Measurements from ENCODE around the gene TRMO.
"Not testable (repeated sequence)": the region's sequence is repeated elsewhere in the genome, so short reads cannot be mapped to it uniquely, and the experiment has no call there.

TRMO gene, protein sequence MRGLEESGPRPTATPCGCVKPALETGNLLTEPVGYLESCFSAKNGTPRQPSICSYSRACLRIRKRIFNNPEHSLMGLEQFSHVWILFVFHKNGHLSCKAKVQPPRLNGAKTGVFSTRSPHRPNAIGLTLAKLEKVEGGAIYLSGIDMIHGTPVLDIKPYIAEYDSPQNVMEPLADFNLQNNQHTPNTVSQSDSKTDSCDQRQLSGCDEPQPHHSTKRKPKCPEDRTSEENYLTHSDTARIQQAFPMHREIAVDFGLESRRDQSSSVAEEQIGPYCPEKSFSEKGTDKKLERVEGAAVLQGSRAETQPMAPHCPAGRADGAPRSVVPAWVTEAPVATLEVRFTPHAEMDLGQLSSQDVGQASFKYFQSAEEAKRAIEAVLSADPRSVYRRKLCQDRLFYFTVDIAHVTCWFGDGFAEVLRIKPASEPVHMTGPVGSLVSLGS

DNA sequence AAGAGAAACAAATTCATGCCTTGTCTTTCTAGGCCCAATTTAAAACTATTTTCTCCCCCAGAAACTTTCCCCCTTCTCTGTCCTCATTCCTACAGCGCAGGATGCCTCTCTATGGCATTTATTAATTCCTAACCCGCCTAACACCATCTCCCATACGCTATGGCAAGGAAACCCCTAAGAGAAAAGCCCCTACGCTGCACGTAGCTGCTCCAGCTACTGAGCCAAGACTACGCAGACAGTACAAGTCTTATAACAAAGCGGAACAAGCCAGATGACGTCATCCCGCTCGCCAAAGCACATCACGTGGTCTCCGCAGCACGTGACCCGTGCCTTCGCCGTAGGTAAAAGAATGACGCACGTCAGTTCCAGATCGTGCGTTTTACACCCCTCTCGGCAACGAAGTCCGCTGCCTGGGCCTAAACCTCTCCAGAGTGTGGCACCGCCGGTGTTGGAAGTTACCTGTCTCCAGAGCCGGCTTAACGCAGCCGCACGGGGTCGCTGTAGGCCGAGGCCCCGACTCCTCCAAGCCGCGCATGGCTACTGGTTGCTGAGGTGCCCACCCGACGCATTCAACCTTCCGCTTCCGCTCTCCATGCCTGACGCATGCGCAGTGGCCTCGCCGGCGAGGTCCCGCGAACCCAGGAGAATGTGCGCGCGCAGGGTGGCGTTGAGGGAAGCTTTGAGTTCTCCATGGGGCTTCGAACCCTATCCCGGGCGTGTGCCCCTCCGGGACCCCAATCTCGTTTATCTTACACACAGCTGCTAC is at the start of gene TRMO:
TRMO (minus strand) TSS at position 542 of the 766 bp plus-strand sequence; CDS start at position 535, 7 bp downstream.
- DNase-seq = peak; percentile 36

DNA sequence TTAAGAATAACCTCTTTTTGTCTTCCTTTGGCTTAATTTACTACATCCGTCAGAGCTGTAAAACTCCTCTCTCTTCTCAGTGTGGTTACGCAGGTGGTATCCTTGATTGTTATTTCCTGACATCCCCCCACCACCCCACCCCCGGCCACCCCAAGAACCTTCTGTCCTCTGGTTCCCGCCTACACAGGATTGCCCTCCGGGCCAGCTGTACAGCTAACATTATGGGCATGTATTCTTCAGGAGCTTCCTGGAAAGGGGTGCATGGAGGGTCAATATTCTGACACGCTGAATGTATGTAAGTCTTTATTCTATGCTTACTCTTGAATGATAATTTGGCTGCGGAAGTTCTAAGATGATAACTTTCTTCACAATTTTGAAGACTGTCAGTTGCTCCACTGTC is 47.9 kb upstream of the TRMO start:
- no peak for DNase-seq

DNA sequence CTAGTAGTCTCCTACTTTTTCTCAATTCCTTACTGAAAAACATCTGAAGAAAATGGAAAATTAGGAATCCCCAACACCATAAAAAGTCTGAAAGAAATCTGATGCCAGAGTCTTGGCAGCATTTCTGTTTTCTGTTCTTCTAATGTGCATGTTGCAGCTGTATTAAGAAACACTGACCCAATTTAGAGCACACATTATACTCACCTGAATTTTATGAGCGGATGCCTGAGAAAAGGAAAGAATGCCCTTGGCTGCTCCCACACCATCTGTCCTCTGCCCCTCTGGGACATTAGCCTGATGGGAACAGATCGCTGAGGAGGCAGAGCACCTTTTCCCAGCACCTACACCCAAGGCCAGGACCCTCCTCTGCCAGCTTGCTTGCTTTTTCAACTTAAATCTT is 46.7 kb upstream of the TRMO start:
- no peak for DNase-seq

DNA sequence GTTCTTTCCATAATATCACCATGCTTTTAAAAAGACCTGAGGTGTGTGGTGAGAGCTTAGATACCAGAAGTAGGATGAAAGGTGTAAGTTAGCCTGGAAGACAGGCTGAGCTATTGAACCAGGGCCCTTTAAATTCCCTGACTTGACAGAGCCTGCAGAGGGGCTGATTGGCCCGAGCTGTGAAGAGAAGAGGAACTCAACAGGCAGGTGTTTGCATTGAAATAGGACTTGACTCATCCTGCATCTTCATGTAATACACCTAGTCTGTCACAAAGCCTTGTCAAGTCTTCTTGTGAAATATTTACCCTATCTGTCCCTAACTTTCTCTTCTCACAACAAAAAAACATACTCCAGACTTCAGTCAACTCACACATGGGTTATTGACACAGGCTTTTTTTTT is 44.2 kb upstream of the TRMO start:
- no peak for DNase-seq

DNA sequence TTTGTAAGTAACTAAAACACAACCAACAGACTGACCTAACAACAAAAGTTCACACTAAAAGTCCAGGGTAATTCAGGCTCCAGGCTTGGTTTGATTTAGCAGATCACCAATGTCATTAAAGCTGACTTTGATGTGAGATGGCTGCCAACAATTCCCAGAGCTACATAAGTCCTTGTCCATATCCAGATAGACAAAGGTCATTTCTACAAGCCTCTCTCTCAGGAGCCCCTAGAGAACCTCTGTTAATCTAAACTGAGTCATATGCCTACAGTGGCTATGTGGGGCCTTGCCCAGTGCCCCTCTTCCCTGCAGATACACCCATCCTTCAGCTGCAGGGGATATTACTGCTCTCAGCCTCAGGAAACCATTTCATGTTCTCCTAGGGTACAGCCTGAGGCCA is 42.6 kb upstream of the TRMO start:
- DNase-seq = no peak

DNA sequence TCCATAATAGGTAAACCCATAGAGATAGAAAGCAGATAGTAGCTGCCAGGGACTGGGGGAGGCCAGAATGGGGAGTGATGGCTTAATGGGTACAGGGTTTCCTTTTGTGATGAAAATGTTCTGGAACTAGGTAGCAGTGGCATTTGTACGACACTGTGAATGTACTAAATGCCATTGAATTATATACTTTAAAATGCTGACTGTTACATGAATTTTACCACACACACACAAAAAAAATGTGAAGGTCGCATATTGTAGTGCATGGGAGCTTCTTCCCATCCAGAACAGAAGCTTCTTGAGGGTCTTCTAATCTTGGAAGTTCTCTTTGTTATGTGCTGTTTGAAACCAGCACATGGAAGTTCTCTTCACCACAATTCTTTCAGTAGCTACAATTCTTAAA is 40.9 kb upstream of the TRMO start:
- no peak for DNase-seq

DNA sequence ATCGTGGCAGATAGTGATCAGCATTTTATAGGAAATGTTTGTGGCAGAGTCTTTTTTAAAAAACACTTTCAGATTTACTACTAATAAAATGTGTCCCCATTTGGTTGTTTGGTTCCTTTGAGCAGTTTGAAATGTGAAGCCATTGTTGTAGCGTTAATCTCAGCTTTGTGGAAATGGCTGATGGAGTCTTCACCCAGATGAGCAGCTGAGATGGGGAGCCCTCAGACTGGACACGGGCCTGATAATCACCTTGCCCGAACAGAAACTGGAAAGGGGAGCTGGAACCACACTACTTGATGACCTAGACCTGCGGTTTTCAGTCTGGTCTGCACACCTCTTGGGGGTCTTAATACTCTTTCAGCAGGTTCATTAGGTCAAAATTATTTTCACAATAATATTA is 40.3 kb upstream of the TRMO start:
- no peak for DNase-seq

DNA sequence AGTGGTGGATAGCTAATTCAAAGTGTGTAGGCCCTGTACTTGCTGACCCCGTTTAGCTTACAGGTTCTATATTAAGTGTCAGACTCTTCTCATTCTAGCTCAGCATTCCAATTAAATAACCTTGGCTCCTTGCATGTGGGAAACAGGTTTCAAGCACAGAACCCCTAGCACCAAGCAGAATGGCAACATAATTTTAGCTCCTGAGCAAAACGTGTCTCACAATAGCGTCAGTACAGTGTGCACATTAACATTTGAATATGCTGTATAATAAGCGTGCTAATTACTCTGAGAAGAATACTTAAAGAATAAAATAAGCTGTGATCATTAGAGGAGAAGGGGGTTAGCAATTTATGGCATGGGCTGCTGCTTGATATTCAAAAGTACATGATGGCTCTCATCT is 39.8 kb upstream of the TRMO start:
- DNase-seq = no peak

DNA sequence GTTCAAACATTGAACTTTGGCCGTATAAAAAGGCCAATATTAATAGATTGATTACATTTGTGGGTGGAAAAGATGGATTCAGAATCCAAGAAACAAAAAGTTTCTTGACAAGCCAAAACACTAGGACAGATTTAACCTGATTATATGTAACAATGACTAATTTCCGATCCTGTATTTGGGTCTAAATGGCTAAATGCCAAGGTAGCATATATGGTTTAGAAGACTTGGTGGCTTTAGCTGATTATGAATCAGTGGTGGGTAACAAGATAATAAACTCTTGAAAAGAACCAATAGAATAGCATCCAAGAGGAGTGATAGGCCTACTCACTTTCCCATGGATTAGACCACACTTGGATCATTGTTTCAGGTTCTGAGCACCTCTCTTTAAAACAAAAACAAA is 39.1 kb upstream of the TRMO start:
- DNase-seq = no peak

DNA sequence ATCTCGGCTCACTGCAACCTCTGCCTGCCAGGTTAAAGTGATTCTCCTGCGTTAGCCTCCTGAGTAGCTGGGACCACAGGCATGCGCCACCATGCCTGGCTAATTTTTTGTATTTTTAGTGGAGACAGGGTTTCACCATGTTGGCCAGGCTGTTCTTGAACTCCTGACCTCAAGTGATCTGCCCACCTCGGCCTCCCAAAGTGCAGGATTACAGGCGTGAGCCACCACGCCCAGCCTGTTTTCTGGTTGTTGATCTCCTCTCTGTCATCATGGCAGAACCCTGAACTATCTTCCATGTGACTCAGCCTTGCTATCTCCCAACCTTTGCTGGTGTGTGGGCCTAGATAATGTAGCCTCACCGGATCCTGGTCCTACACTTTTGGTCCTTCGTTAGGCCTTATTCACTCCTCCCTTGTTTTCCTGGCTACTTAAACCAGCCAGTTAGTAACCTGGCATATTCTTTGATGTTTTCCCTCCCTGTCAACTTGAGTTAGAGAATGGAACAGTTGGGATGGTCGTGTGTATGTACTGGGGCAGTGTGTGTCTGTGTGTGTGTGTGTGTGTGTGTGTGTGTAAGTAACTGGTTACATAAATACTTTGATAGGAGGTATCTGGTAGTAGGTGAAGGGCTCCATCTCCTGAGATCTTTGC is 38.5 kb upstream of the TRMO start:
- DNase-seq = not testable (repeated sequence)

DNA sequence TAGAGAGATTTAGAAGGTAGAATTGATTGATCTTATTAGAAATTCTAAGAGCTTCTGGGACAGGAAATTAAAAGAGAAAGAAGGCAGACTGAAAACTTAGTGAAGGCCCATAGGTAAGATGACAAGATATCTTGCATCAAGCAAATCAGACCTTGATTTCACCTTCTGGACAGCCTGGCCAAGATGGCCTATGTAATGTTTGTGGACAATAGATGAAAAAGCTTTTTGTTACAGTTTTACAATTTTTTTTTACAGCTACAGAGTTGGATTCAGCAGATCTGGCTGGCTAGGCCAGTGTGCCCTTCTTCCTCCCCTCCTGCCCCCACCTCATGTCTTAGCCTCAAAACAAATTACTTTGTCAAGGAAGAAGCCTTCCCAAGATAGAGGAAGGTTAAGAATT is 37.3 kb upstream of the TRMO start:
- no peak for DNase-seq

DNA sequence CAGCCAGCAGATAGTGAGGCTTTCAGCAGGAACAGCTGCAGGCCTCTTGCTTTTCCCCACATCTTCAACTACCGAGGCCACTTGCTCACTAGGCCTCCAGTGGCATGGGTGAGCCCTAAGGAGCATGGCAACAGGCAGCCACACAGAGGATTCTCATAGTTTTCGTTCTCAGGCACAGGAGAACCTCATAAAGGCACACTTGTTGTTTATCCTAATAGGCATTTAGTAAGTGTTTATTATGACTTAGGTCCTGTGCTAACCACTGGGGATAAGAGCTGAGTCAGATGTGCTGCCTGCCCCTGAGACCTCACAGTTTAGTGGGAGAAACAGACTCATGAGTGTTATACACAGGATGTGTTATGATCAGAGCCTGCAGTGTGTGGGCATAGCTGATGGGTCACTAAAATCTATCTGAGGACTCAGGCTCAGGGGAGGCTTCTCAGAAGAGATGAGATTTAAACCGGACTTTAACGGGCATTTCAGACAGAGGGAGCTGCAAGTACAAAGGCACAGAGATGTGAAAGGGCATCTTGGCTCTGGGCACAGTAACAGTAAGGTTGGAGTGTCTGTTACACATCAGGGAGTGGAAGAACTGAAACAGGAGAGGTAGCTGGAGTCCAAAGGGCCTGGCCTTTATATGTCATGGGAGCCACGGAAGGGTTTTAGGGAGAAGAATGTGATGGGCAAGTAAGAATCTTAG is 36.7 kb upstream of the TRMO start:
- no peak for DNase-seq

DNA sequence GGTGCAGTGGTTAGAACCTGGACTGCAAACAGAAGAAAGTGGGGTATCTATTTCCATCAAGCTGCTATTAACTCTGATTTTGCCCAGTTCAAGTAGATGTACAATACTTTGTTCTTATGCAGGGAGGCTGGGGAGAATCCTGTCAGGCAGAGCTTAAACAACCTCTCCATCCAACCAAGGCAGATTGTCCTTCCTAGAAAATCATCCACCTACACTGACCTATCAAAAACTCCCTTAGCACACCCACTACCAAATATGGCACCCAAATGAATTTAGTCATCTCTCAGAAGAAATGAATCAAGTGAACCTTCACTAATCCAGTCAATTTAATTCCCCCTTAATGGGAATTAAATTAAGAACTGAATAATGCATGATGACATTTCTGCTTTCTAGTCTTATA is 34.0 kb upstream of the TRMO start:
- DNase-seq = no peak

DNA sequence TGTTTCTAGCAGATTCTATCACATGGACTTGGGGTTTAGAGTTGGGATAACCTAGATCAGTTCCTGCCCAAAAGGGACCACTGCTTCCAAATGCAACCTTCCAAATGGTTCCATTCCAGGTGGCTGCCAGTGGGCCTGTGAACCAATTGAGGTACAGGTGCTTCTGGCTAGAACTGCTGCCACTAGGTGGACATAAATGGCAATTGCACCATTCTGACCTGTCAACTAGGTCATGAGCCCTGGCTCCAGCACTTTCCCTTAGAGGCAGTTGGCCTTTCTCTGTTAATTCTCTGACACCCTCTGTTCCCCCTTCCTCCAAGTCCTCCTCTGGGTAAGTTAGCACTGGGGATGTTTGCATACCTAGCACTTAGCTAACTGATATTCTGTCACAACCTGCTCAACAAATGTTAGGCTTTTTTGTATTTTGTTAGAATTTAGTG is 32.3 kb upstream of the TRMO start:
- no peak for DNase-seq

DNA sequence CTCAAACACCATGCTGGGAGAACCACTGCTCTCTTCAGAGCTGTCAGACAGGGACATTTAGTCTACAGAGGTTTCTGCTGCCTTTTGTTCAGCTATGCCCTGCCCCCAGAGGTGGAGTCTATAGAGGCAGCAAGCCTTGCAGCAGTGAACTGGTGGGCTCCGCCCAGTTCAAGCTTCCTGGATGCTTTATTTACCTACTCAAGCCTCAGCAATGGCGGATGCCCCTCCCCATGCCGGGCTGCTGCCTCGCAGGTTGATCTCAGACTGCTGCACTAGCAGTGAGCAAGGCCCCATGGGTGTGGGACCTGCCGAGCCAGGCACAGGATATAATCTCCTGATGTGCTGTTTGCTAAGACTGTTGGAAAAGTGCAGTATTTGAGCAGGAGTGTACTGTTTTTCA is 28.6 kb upstream of the TRMO start:
- not testable (repeated sequence) for DNase-seq

DNA sequence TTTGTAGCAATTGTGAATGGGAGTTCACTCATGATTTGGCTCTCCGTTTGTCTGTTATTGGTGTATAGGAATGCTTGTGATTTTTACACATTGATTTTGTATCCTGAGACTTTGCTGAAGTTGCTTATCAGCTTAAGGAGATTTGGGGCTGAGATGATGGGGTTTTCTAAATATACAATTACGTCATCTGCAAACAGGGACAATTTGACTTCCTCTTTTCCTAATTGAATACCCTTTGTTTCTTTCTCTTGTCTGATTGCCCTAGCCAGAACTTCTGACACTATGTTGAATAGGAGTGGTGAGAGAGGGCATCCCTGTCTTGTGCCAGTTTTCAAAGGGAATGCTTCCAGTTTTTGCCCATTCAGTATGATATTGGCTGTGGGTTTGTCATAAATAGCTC is 24.8 kb upstream of the TRMO start:
- not testable (repeated sequence) for DNase-seq

DNA sequence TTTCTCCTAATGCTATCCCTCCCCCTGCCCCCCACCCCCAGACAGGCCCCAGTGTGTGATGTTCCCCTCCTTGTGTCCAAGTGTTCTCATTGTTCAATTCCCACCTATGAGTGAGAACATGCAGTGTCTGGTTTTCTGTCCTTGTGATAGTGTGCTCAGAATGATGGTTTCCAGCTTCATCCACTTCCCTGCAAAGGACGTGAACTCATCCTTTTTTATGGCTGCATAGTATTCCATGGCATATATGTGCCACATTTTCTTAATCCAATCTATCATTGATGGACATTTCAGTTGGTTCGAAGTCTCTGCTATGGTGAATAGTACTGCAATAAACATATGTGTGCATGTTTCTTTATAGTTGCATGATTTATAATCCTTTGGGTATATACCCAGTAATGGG is 23.2 kb upstream of the TRMO start:
- DNase-seq = not testable (repeated sequence)

DNA sequence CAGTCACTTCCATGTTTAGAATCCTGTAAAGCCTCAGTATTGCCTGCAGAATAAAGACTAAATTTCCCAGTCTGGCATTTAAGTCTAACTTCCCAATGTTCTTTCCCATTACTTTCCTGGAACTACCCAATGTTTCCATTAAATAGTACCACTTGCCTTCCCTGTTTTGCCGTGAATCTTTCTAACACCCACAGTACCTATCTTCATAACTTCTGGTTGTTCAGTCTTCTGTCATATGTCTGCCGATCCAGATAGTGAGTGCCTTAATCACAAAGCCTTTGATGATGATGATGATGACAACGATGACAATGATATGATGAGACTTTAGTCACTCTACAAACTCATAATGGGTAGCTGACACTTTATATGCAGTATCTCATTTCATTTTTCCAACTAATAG is 22.3 kb upstream of the TRMO start:
- no peak for DNase-seq

DNA sequence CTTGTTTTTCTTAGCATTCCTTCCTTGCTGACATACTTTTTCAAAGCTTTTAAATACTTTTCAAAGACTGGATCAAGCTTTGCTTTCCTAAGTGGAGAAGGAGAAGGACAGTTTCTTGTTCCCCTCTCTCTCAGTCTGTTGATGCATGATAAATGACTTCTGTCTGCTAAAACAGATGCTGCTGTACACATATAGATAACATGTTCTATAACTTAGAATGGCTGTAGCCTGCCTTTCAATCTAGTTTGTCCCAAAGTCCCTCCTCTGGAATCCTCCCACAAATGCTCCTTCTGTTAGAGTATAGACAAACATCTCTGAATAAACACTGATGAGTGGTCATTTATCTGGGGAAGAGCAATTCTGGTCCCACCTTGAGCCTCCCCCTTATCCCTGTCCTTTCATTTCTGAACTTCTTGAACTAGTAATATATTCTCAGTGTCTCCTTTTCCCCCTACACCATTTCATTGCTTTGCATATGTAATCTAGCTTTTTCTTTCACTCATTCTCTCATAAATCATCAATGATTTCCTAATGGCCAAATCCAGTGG is 21.1 kb upstream of the TRMO start:
- DNase-seq = no peak

DNA sequence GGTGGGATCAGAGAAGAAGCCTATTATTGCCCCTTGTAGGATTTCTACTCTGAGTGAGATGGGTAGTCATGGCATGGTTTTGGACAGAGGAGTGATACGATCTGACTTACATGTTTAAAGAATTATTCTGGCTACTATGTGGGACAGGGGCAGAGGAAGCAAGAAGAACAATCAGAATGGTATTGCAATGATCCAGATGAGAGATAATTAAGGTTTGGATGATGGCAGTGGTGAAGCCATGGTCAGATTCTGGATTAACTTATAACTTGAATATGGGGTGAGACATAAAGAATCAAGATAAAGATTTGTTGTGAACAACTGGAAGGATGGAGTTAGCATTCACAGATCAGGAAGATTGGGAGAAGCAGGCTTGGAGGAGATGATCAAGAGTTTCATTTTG is 19.0 kb upstream of the TRMO start:
- DNase-seq = no peak

DNA sequence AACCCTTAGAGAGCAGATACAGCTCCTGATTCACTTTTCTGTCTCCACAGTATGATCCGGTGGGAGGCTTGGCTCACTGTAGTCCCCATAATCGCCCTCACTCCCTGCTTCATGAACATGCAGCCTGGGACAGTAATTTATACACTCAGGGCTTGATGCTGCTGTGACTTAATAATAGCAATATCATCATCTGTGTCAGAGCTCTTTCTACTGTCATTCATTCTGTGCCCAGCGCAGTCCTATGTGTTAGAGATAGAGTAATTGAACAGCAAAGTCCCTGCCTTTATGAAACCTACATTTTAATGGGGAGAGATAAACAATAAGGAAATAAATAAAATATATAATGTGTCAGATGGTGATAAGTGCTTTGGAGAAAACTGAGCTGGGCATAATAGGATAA is 18.4 kb upstream of the TRMO start:
- DNase-seq = no peak

DNA sequence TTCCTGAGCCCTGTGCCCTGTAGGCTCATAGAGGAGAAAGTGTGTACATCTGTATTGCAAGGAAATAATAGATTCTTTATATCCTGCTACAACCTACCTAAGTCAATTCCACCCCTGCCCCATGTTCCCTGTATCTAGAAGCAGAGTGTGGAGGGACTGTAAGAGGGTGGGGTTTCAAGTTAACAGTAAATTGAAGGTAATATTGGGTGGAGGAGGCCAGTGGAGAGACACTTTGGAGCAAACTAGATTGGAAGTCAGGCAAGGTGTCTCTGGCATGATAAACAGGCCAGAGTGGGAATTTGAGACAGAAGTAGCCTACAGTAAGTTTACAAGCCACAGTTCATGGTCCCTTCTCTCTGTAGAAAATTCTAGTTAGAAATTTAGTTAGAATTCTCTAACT is 17.9 kb upstream of the TRMO start:
- no peak for DNase-seq

DNA sequence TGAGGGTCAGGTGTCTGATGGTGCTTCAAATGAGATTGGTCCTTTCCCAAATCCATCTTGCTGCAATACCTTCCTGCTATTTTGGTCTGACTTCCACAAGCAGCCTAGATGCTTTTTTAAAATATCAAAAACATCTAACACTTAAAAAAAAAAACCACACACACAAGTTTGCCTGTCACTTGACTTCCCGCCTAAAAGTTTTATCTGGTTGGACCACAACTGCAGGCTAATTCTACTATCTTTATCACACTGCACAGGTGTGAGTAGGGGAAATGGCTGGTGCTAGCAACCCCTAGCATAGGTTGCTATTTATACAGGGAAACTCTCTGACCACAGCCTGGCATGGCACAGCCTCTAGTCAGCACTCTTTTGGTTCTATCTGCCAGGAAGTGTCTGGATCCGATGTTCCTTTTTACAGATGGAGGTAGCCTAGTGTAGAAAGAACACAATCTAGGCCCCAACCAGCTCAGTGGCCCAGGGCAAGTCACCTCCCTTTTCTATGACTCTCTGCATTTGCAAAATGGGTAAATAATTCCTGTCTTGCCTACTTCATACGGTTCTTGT is 15.9 kb upstream of the TRMO start, which contains the start of gene HEMGN:
HEMGN (minus strand) TSS at position 92 of the 564 bp plus-strand sequence; CDS start at position 56, 36 bp downstream.
- no peak for DNase-seq

Data from SIG-M5 (cell line).